ENCODE results near the gene MAP2K5.

MAP2K5 gene

GRCh38 chr15:67548862-67549651 lies 6.6 kb downstream of the MAP2K5 start:
- Mint-ChIP-seq H3K27me3 (ENCODE audit: low read depth) (no peaks in the 10 kb centered on the region), H3K4me3 (peak overlapping the region; percentile 33 to 75 (median 58)), H3K36me3 (ENCODE audit: low read depth) (peaks cover 23% of the 10 kb centered on the region), H3K9me3 (no peaks in the 10 kb centered on the region), H3K4me1 (peaks cover 40% of the 10 kb centered on the region), H3K27ac (peak overlapping the region; percentile 24 to 55 (median 50))
- TF ChIP-seq CTCF (IDR thresholded peaks at IDR 0.05; ENCODE audit: unreplicated experiment in 3 of 3), result no peak

DNA sequence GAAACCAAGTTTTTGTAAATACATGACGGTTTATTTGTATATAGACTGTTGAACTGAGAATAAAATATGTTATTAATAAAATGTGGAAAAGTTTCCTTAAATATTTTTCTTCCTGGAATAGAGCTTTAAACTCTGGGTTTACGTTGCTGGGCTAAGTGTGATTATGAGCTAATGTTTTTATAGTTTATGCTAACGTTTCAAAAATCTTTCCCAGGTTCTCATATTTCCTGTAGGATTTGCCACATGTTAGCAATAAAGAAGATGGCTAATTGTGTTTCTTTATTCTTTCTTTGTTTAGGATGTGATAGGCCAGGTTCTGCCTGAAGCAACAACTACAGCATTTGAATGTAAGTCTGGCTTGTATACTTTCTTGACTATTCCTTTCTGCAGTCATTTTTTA lies 7.2 kb downstream of the MAP2K5 start:
- peaks cover 33% of the 10 kb centered on the region for H3K4me1 Mint-ChIP-seq
- peaks cover 28% of the 10 kb centered on the region for H3K36me3 Mint-ChIP-seq (ENCODE audit: low read depth)
- peak overlapping the region; percentile 55 to 72 (median 63) for H3K27ac Mint-ChIP-seq
- no peaks in the 10 kb centered on the region for H3K9me3 Mint-ChIP-seq
- H3K27me3 Mint-ChIP-seq (ENCODE audit: low read depth), result no peaks in the 10 kb centered on the region
- TF ChIP-seq CTCF (IDR thresholded peaks at IDR 0.05; ENCODE audit: unreplicated experiment in 3 of 3), result no peak
- H3K4me3 Mint-ChIP-seq, result peak overlapping the region in 2 of 3 experiments; percentile 4 to 64

DNA sequence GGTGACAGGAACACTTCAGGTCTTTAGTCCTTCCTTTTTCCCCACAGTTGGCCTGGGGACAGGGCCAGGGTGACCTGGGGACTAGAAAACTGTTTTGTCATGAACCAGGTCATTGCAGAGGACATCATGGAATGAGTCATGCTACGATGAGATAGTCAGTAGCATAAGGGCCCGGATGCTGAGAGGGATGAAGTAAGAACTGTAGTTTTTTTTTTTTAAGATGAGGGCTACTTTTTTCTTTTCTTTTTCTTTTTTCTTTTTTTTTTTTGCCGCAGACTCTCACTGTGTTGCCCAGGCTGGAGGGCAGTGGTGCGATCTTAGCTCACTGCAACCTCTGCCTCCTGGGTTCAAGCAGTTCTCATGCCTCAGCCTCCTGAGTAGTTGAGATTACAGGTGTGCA lies 8.0 kb downstream of the MAP2K5 start:
- H3K27me3 Mint-ChIP-seq (ENCODE audit: low read depth), result no peaks in the 10 kb centered on the region
- H3K4me3 Mint-ChIP-seq, result no peak overlapping the region
- H3K4me1 Mint-ChIP-seq, result peaks cover 28% of the 10 kb centered on the region
- H3K9me3 Mint-ChIP-seq, result no peaks in the 10 kb centered on the region
- peaks cover 29% of the 10 kb centered on the region for H3K36me3 Mint-ChIP-seq (ENCODE audit: low read depth)
- no peak for TF ChIP-seq CTCF (IDR thresholded peaks at IDR 0.05; ENCODE audit: unreplicated experiment in 3 of 3)
- peak overlapping the region in 1 of 3 experiments; percentile 55 for H3K27ac Mint-ChIP-seq

DNA sequence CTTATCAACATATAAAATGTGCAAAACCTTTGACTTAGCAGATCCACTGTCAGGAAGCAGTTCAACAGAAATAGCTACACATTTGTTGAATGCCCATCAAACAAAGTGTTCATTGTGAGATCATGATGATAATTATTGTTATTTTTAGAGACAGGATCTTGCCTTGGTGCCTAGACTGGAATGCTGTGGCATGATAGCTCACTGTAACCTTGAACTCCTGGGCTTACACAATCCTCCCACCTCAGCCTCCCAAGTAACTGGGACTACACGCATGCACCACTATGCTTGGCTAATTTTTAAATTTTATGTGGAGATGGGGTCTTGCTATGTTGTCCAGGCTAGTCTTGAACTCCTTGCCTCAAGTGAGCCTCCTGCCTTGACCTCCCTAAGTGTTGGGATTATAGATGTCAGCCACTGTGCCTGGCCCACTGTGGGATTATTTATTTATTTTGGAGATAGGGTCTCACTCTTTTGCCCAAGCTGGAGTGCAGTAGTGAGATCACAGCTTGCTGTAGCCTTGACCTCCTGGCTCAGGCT lies 8.8 kb downstream of the MAP2K5 start:
- H3K4me1 Mint-ChIP-seq, result peaks cover 28% of the 10 kb centered on the region
- H3K27me3 Mint-ChIP-seq (ENCODE audit: low read depth), result no peaks in the 10 kb centered on the region
- no peak for TF ChIP-seq CTCF (IDR thresholded peaks at IDR 0.05; ENCODE audit: unreplicated experiment in 3 of 3)
- peaks cover 29% of the 10 kb centered on the region for H3K36me3 Mint-ChIP-seq (ENCODE audit: low read depth)
- no peaks in the 10 kb centered on the region for H3K9me3 Mint-ChIP-seq
- H3K4me3 Mint-ChIP-seq, result no peak overlapping the region
- no peak overlapping the region for H3K27ac Mint-ChIP-seq

DNA sequence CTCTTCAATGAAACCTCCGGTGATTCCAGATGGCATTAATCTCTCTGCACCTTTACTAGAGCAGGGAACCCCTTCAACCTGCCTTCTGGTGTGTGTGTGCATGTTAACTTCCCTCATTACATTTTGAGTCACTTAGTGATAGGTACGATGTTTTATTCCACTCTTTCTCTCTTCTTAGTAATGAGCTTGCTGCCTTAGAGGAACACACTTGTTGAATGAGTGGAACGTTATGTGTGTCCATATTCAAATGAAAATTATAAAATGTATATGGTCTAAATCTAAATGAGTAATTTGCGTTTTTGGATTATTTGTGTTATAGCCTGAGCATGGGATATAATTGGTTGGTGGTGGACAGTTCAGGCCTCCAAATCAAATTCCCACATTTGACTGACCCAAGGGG lies 12.1 kb downstream of the MAP2K5 start:
- H3K27ac Mint-ChIP-seq, result no peak overlapping the region
- peaks cover 11% of the 10 kb centered on the region for H3K9me3 Mint-ChIP-seq
- H3K27me3 Mint-ChIP-seq (ENCODE audit: low read depth), result no peaks in the 10 kb centered on the region
- H3K36me3 Mint-ChIP-seq (ENCODE audit: low read depth), result peaks cover 51% of the 10 kb centered on the region
- H3K4me1 Mint-ChIP-seq, result peaks cover 14% of the 10 kb centered on the region
- H3K4me3 Mint-ChIP-seq, result no peak overlapping the region
- TF ChIP-seq CTCF (IDR thresholded peaks at IDR 0.05; ENCODE audit: unreplicated experiment in 3 of 3), result no peak
